HCEC 1CT (cell line): ENCODE data around the gene TRAPPC5.
A peak's percentile ranks its signal among the peaks of the same experiment; 100 is the strongest.

Experiments
- DNase-seq: peaks from one replicate; pipeline ENCODE4 v3.0.0-alpha.2; 2017

TRAPPC5 gene

DNA sequence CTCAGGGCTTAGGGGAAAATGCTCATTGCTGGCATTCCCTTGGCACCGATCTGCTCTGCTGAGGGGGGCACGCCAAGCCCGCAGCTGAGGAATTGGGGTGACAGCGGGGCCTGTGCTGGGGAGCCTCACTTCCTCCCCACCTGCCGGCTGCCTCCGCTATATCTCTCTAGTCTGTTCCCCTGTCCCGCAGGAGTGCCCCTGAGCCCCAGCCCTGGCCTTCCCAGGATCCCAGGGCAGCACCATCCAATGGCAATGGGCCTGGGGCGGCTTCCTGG, 34.3 kb upstream of the TRAPPC5 start:
- no peak for DNase-seq

DNA sequence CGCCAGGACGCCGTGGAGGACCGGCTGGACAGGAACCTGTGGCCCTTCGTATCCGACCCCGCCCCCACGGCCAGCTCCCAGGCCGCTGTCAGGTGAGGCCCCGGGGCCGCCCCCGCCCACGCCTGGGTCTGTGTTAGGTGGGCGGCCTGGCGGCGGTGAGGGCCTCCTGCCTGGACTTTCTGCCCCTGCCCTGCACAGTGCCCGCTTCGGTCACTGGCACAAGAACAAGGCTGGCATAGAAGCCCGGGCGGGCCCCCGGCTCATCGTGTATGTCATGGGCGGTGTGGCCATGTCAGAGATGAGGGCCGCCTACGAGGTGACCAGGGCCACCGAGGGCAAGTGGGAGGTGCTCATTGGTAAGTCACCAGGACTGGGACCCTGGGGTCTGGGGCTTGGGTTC, 33.5 kb upstream of the TRAPPC5 start:
- DNase-seq, result no peak

DNA sequence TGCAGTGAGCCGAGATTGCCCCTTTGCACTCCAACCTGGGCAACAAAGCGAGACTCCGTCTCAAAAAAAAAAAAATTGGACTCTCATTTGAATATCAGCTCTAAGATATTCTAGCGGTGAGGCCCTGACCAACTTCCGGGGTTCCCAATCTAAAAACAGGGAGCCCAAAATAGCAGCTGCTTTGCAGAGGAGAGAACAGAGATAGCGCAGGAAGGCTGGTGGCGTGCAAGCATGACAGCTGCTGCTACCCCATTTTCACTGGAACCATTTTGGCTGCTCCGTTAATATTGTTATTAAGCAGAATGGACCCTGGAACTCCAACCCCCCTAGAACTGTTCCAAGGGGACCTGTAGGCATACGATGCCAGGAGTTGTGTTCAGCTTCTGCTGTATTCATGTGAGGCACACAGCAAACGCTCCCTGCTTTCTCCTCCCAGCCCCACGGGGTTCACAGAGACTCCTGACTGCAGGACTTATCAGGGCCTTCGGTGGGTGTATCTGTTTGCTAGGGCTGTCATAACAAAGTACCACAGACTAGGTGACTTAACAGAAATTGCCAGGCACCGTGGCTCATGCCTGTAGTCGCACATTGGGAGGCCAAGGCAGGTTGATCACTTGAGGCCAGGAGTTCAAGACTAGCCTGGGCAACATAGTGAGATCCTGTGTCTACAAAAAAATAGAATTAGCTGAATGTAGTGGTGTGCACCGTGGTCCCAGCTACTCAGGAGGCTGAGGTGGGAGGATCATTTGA, 32.2 kb upstream of the TRAPPC5 start:
- DNase-seq, result no peak

DNA sequence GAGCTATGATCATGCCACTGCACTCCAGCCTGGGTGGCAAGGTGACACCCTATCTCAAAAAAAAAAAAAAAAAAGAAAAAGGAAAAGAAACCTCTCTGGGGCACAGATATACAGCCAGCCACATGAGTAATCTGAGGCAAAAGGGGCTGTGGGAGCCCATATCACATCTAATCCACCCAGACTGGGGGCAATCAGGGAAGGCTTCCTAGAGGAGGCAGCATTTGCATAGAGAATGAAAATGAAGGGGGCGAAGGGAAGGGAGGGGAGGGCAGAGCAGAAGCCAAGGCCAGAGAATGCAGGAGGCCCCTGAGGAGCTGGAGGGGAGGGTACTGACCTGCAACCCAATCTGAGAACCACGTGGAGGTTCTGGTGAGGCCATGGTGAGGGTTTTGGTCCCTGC, 30.5 kb upstream of the TRAPPC5 start:
- DNase-seq, result no peak

DNA sequence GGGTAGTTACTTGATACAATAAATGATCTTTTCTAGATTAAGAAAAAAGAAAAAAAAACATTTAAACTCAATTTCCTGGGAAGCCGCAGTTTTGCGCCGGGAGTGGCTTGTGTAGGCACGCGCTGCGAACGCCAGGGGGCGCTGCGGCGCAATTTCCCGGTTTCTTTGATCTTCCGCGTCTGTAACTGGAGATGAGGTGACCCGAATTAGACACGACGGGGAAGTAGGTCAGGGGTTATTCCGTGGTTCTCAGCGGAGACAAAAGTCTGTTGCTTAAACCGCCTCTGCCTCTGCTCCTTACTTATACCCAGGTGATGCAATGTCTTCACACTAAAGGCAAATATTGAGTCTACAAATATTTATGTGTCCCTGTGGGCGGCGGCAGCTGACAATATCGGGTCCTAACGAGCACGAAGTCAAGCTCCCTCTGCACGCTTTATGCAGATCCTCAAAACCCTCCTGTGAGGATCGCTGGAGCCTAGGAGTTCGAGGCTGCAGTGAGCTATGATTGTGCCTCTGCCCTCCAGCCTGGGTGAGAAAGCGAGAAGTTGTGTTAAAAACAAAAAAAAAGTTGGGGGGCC, 28.5 kb upstream of the TRAPPC5 start:
- peak; percentile 75 for DNase-seq

DNA sequence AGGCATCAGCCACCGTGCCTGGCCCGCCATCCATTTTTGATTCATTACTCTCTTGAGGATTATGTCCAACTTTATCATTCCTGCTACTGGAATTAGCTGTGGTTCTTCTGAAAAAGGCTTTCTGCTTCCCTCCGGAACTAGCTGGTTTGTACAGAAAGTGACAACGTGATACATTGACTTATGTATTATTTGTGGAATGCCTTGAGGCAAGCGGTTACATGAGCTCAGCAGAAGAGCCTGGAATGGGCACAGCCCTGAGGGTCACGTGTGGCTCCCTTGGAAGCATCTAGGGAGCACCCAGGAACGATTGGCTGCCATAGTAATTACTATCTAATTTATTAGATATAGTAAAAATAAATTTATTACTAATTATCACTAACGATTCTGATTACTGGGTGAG, 26.2 kb upstream of the TRAPPC5 start:
- no peak for DNase-seq

DNA sequence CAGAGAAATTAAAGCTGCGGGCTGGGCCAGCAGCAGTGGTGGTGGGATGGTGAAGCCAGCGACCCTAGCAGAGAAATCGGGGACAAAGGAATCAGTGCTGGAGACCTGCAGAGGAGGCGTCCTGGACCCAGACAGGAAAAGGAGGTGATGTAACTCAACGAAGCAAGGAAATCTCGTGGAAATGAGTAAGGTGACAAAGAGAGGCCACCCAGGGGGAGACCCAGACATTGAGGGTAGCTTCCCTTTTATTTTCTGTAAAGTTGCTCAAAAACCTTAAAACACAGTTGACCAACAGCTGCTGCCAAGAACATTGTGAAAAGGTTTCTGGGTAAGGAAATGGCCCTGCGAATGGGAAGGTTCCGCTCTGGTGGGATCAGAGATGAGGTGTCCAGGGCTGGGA, 25.1 kb upstream of the TRAPPC5 start:
- DNase-seq, result no peak

DNA sequence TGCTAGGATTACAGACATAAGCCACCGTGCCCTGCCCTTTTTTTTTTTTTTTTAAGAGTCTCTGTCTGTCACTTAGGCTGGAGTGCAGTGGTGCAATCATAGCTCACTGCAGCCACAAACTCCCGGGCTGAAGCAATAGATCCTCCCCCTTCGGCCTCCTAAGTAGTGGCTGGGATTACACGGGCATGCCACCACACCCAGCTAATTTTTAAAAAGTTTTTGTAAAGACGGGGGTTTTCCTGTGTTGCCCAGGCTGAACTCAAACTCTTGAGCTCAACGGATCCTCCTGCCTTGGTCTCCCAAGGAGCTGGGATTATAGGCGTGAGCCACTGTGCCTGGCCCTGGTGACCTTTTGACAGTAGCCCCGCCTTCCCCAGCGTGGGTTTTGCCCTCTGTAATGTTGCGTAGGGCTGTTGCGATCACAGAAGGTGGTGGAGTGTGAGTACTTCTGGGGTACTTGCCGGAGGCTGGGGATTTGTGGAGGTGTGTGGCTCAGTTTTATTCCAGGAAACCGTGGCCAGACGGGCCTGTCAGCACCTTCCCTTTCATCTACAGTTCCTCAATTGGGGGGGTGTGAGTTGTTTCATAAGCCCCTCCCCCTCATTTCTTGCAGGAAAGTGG, 23.4 kb upstream of the TRAPPC5 start:
- DNase-seq, result no peak

DNA sequence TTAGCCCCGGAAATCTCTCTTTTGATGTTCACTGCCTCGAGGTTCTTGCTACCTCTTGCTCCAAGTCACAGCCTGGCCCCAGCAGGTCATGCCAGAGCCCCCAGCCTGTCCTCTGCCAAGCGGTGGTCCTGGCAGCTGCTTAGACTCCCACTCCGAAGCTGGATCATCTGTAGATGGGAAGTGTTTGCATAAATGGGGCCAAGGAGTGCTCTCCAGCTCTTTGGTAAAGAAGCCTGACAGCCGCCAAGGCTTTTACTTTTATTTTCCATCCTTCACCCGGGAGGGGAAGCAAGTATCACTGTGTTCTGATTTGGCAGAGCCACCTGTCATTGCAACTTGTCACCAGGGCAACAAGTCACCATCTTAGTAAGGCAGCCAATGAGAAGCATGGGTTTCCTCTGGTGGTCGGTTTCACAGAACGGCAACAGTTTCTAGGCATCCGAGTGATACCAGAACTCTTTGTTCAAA, 22.4 kb upstream of the TRAPPC5 start:
- DNase-seq, result no peak

DNA sequence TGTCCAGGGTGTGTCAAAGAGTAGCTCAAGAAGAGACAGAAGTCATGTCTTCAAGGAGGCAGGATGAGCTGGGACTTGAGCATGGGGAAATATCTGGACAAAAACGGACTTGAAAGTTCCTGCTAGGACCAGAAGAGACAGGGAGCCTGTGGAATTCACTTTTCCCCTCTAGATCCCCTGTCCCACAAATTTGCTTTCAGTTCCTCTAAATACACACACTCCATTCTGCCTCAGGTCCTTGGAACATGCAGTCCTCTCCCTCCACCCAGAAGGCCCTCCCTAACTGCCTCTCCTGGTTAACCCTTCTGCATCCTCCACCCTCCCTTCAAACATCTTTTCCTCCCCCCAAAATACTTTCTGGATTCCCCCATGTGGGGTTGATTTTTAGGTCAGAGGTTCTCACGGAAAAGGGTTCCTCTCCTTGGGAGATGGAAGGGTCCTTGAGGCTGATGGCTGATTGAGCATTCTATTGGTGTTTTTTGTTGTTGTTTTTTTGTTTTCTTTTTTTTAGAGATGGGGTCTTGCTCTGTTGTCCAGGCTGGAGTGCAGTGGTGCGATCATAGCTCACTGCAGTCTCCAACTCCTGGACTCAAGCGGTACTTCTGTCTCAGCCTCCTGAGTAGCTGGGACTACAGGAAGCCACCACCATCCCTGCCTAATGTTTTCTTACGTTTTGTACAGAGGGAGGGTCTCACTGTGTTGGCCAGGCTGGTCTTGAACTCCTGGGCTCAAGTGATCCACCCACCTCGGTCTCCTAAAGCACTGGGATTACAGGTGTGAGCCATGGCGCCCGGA, 18.7 kb upstream of the TRAPPC5 start:
- no peak for DNase-seq

DNA sequence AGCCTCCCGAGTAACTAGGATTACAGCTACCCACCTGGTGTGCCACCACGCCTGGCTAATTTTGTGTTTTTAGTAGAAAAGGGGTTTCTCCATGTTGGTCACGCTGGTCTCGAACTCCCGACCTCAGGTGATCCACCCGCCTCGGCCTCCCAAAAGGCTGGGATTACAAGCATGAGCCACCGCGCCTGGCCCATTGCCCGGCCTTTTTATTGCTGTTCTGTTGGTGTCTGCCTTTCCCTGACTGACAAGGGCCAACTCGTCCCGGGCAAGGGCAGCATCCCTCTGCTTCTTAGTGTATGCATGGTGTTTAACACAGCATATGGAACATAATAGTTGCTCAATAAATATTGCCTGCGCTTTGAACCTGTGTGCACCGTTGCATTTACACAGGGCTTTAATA, 18.0 kb upstream of the TRAPPC5 start:
- no peak for DNase-seq

DNA sequence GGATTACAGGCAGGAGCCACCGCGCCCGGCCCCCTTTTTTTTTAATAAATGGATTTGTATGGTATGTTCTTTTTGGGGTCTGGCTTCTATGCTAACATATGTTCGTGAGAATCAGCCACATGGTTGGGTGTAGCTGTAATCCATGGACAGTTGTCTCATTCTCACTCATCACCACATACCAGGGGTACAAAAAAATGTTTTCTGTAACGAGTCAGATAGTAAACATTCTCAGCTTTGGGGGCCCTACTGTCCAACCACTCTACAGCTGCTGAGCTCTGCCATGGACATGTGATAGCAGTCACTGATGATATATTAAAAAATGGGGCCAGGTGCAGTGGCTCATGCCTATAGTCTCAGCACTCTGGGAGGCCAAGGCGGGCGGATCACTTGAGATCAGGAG, 16.9 kb upstream of the TRAPPC5 start:
- DNase-seq, result no peak

DNA sequence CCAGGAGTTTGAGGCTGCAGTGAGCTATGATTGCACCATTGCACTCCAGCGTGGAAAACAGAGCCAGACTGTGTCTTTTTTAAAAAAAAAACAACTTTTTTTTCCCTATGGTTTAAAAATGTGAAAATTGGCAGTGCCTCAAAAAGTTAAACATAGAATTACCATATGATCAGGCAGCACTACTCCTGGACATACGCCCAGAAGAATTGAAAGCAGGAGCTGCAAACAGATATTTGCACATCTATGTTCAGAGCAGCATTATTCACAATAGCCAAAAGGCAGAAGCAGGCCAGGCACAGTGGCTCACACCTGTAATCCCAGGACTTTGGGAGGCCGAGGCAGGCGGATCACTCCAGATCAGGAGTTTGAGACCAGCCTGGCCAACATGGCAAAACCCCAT, 15.6 kb upstream of the TRAPPC5 start:
- DNase-seq, result peak; percentile 15

DNA sequence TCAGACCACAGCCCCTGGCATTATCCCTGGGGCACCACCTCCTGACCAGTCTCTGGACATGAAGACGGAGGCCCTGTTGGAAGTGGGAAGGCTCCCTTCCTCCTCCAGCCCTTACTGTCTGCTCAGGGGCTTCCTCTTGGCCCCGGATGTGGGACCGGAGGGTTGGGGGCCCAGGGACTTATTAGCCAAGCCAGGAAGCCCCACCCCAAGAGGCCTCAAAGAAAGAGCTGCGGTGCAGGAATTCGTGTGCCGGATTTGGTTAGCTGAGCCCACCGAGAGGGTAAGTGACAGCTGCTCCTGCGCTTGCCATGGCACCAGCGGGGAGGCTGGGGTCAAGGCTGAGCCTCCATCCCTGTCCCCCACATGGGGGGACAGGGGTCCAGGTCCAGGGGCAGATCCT, 11.8 kb upstream of the TRAPPC5 start, which contains the start of gene RETN:
TSS of gene RETN (plus strand) at position 208 of the 400 bp plus-strand sequence. CDS start 278 bp downstream, outside the sequence.
- DNase-seq, result no peak

DNA sequence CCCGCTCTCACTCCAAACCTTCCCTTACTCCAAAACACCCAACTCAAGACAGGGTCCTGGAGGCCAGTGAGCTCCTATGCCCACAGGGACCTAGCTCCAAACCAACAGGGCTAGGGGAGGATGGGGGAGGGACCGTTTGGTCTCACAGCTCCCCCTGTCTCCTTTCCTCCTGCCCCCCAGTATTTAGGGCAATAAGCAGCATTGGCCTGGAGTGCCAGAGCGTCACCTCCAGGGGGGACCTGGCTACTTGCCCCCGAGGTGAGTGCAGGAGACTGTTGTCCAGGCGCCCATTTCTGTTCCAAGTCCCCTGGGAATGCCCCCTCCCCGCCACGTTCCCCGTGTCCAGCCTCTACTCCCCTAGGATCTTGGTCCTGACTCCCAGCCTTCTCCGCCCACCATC, 11.0 kb upstream of the TRAPPC5 start:
- no peak for DNase-seq

DNA sequence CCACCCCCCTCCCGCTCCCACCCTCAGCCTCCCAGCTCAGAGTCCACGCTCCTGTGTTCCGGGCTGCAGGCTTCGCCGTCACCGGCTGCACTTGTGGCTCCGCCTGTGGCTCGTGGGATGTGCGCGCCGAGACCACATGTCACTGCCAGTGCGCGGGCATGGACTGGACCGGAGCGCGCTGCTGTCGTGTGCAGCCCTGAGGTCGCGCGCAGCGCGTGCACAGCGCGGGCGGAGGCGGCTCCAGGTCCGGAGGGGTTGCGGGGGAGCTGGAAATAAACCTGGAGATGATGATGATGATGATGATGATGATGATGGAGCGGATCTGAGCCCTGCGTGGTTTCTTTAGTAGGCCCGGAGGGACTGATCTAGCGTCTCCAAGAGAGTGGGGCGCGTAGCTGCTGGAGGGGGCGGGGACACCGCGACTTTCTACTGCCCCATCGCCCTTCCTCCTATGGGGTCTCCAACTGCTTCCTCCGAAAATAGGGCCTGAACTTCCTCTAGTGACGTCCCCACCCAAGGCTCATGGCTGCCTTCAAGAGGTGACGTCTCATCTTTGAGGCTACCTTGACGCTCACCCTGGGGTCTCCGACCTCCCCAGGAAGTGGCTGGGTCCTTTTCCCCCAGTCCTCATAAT, 10.4 kb upstream of the TRAPPC5 start:
- DNase-seq, result no peak

DNA sequence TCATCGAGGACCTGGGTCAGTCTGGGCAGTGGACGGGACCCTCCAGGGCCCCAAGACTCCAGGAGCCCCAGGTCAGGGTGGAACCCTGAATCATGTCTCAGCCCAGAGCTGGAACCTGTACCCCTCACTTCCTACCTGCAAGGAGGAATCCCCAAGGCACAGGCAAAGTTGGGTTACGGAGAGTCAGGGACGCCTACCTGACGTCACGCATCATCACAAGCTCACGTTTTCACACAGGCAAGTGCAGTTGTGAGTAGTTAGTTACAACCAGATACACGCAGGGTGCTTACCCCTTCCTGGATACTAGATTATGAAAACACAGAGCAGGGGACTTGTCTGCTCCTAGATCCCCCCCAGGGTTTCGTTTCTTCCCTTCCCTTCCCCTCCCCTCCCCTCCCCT, 9.8 kb upstream of the TRAPPC5 start:
- DNase-seq, result no peak

DNA sequence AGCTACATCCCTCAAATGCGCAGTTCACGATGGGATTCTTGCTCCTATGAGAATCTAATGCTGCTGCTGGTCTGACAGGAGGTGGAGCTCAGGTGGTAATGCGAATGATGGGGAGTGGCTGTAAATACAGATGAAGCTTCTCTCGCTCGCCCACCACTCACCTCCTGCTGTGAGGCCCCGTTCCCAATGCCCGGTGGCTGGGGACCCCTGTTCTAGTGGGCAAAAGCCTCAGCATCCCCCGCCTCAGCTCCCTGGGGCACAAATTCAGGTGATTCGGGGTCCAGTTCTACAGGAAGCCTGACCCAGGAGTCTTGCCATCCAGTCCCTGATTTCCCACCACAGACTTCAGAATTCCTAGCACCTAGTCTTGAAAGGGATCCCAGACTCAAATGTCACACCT, 8.1 kb upstream of the TRAPPC5 start:
- no peak for DNase-seq

DNA sequence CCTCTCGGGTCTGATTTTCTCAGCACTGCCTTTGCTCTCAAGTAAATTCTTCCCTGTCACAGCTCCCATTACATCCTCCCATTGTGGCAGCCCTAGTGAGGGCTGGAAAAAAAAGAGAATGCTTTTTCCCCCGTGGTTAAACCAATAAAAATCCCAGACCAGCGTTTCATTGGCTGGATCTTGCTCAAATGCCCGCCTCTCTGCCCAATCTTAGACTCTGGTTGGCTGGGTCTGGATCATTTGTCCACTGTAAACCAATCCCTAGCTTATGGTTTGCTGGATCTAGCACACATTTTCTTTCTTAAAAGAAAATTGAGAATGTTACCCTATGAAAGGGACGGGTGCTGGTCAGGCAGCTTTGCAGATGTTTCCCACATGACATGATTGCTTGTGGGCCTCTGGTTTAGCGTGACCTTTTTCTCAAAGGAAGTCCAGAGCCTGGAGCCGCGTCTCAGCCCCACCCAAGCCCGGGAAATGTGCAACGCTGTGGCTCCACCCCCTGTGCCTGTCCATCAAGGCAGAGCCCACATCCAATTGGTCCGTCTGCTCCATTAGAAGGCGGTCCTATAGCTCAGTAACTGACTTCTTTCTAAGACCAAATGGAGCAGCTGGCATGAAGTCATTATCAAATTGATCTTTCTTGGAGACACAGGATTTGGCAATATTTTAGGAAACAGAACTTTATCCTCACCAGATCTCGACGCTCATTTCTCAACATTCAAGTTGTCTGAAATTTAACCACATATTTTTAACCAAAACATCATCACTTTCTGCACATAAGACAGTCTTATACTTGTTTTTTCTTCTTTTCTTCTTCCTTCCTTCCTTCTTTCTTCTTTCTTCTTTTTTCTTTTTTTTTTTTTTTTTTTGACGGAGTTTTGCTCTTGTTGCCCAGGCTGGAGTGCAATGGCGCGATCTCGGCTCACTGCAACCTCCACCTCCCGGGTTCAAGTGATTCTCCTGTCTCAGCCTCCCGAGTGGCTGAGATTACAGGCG, 6.3 kb upstream of the TRAPPC5 start:
- DNase-seq, result peak; percentile 60

DNA sequence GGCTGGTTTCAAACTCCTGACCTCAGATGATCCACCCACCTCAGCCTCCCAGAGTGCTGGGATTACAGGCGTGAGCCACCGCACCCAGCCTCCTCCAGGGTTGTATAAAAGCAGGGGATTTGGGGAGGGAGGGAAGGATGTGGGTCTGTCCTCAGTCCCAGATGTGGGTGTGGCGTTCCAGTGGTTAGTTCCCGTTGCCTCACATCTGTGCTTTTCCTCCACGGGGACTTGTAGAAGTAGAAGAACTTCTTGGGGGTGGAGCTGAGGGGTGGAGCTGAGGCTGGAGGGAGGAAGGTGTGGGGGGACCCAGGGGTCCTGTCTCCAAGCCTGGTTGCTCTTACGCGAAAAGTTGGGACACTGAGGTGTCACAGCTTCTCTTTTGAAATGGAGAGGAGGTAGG, 4.3 kb upstream of the TRAPPC5 start:
- no peak for DNase-seq

DNA sequence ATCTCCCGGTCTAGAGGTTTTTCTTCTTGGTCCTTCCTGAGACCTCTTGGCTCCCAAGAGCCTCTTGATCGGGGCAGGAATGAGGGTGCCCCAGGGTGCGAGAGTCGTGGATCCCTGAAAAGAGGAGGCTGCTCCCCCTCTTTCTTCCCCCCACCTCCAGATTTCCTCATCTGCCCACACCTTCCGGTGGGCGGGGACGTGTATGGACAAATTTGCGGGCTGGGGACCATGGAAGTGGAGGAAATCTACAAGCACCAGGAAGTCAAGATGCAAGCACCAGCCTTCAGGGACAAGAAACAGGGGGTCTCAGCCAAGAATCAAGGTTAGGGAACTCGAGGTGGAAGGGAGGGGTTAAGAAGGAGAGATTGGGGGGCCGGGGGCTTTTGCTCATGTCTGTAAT, 3.8 kb upstream of the TRAPPC5 start, which contains the start of gene MCEMP1:
TSS of gene MCEMP1 (plus strand) at position 237 of the 400 bp plus-strand sequence. CDS start at position 268, 31 bp downstream.
- DNase-seq, result no peak
